HUES64 (cell line): ENCODE measurements around the gene SENP1.

Experiments
- H3K27ac ChIP-seq: 2 replicates; pipeline ENCODE4 v1.7.0; 2013; ENCODE audit warnings: low read depth, low read length, inconsistent platforms
- H3K27me3 ChIP-seq: 2 replicates; pipeline ENCODE4 v1.6.1; 2013; ENCODE audit warnings: mild to moderate bottlenecking, low read length; ENCODE audit not compliant: insufficient read depth
- H3K36me3 ChIP-seq: 2 replicates; pipeline ENCODE4 v1.6.1; 2013; ENCODE audit warnings: mild to moderate bottlenecking, low read length; ENCODE audit not compliant: insufficient read depth
- H3K4me1 ChIP-seq: 2 replicates; pipeline ENCODE4 v1.6.1; 2013; ENCODE audit warnings: mild to moderate bottlenecking, low read length, moderate library complexity; ENCODE audit not compliant: insufficient read depth
- H3K4me3 ChIP-seq: 2 replicates; pipeline ENCODE4 v1.5.1; 2013; ENCODE audit warnings: mild to moderate bottlenecking, low read length, moderate library complexity
- H3K9ac ChIP-seq: 2 replicates; pipeline ENCODE4 v1.6.1; 2013; ENCODE audit warnings: mild to moderate bottlenecking, low read depth, low read length
- H3K9me3 ChIP-seq: 2 replicates; pipeline ENCODE4 v1.6.1; 2013; ENCODE audit warnings: low read depth, low read length; ENCODE audit not compliant: insufficient read depth
- WGBS: fragments of 150-250, 120-280 bp; methylation state at CpG from one replicate; pipeline ENCODE4 v1.1.7; 2013; ENCODE audit warnings: missing lambda C conversion rate; 5-methylcytosine and 5-hydroxymethylcytosine counted together

SENP1 gene

DNA sequence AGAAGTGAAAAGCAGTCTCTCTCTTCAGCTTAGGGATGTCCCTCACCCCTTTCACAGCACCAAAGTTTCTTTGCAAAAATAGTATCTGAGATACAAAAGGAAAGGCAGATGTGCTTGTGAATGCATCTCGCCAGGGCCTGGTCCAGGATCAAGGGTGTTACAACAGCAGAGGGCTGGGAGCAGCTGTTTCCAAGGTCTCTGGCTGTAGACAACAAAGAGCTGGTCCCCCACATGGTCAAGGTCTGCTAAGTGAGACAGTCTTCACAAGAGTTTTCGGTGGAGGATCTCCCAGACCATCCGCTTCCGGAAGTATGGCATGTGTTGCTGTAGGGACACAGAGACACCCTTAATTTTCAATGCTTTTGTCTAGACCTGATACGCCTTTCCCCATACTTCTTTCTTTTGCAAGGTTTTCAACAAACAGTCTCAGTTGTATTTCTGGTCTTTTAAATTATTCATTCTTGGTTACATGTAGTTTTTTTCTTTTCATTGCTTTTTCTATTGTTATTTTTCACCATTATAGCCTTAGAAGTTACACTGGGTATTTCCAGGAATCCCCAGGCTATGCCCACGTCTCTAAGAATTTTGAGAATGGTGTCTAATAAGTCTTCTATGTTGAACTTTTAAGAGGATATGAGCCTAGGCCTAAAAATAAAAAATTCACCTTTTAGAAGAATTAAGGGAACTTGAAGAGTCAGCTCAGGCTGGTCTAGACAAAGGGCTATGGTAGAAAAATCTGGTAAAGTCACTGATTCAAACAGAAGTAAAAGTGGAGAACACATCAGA, 60.6 kb downstream of the SENP1 start:
- Histone ChIP-seq H3K27me3 (no peaks in the 10 kb centered on the region), H3K27ac (no peak overlapping the region), H3K9me3 (no peaks in the 10 kb centered on the region), H3K4me1 (no peaks in the 10 kb centered on the region), H3K9ac (no peak overlapping the region), H3K4me3 (no peak overlapping the region), H3K36me3 (peaks cover 67% of the 10 kb centered on the region)
- WGBS: 95% methylated on average over 6 of the region's 6 CpGs

GRCh38 chr12:48044396-48044795, 61.5 kb downstream of the SENP1 start:
- H3K27me3 ChIP-seq: 0 out of 2 replicates have a peak, but pooled peaks cover 4% of the 10 kb centered on the region
- H3K36me3 ChIP-seq: peaks cover 66% of the 10 kb centered on the region
- WGBS: 97% methylated on average over 7 of the region's 7 CpGs
- H3K27ac ChIP-seq: no peak overlapping the region
- H3K4me3 ChIP-seq: no peak overlapping the region
- no peaks in the 10 kb centered on the region for H3K9me3 ChIP-seq
- H3K9ac ChIP-seq: no peak overlapping the region
- H3K4me1 ChIP-seq: no peaks in the 10 kb centered on the region

DNA sequence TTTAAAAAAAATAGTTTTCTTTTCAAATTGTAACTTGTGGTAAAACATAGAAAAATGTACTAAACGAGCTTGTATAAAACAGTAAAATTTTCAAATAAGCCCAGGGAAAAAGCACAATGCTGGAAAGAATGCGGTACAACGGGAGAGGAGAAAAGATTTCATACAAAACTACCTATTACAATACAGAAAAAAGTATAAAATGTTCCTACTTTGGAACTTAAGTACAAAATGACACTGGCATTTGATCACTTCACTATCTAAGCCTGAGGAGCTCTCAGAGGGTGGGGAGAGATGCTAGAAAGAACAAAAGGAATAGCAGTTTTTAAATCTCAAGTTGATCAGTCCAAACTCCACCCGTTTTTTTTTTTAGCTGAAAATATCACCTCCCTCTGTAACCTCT, 62.1 kb downstream of the SENP1 start:
- H3K9ac ChIP-seq: no peak overlapping the region
- H3K36me3 ChIP-seq: peaks cover 60% of the 10 kb centered on the region
- H3K27me3 ChIP-seq: peaks cover 10% of the 10 kb centered on the region; the same call in 1 of the 2 replicates
- H3K4me1 ChIP-seq: no peaks in the 10 kb centered on the region
- H3K27ac ChIP-seq: no peak overlapping the region
- H3K9me3 ChIP-seq: no peaks in the 10 kb centered on the region
- H3K4me3 ChIP-seq: no peak overlapping the region
- WGBS: 84% methylated on average over 2 of the region's 4 CpGs

DNA sequence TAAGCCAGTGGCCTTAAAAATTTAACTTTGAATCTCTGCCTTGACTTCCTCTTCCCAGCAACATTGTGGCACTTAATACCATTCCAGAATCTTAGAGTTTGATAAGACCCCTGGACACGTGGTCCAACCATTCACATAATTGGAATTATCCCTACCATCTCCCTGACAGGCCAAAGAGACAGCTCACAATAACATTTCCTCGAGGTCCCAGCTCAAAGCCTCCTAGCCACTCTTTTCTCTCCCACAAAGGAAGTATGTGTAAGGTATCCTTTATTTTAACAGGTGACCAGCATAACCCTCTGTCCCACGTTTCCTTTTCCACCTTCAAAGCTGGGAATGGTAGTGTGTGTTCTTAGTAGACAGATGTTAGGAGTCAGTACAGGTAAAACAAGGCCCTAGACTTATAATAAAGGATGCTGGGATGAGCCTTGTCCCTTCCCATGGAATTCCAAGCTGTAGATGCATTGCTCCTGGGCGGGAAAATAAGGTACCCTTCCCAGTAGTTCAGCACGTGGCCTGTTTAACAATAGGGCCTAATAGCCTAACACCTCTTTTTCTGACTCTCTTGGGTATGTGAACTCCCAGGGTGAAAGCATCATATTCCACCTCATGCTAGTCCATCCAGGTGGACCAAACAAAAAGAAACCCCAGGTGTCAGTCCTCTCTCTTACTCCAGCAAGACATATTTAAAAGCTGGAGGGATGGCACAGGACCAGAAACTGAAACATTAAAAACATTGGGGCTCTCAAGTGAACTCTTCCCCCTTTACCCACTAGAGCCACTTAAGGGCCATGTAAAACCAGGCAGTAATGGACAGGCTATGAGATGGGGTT, 64.1 kb downstream of the SENP1 start:
- no peak overlapping the region for H3K9ac ChIP-seq
- peaks cover 40% of the 10 kb centered on the region for H3K36me3 ChIP-seq
- H3K4me1 ChIP-seq: peaks cover 15% of the 10 kb centered on the region
- no peak overlapping the region for H3K27ac ChIP-seq
- H3K9me3 ChIP-seq: no peaks in the 10 kb centered on the region
- 82% methylated on average over 4 of the region's 5 CpGs for WGBS
- peaks cover 22% of the 10 kb centered on the region; the same call in 1 of the 2 replicates for H3K27me3 ChIP-seq
- H3K4me3 ChIP-seq: no peak overlapping the region

DNA sequence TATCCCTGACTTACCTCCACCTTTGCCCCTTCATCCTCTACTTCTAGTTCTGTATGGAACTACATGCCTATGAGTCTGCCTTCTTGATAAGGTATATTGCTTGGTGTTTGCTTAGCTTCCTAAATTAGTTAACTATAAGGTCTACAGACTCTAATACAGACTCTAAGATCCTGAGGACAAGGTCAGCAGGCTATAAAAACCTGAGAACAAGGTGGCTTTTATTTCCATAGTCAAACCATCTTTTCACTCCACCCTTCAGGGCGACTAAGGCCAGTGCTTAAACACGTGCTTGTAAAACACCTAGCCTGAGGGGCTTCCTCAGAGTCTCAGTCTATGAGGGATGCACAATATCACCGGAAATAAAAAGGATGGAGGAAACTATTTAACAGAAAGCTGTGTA, 65.5 kb downstream of the SENP1 start:
- Histone ChIP-seq H3K9ac (no peak overlapping the region), H3K27ac (no peak overlapping the region), H3K9me3 (no peaks in the 10 kb centered on the region), H3K4me1 (peaks cover 19% of the 10 kb centered on the region), H3K27me3 (peaks cover 35% of the 10 kb centered on the region), H3K36me3 (peaks cover 26% of the 10 kb centered on the region), H3K4me3 (no peak overlapping the region)
- WGBS: 88% methylated on average over 3 of the region's 3 CpGs

GRCh38 chr12:48039151-48039550, 66.7 kb downstream of the SENP1 start:
- 95% methylated on average over 1 of the region's 1 CpG for WGBS
- Histone ChIP-seq H3K27me3 (peaks cover 47% of the 10 kb centered on the region), H3K27ac (no peak overlapping the region), H3K9me3 (no peaks in the 10 kb centered on the region), H3K9ac (no peak overlapping the region), H3K36me3 (peaks cover 15% of the 10 kb centered on the region), H3K4me1 (peaks cover 19% of the 10 kb centered on the region), H3K4me3 (no peak overlapping the region)

- Histone ChIP-seq H3K4me1 (peaks cover 19% of the 10 kb centered on the region), H3K4me3 (peak overlapping the region; percentile 36), H3K9ac (peak overlapping the region; percentile 72), H3K27me3 (peaks cover 58% of the 10 kb centered on the region), H3K27ac (peak overlapping the region; percentile 81), H3K36me3 (peaks cover 5% of the 10 kb centered on the region; the same call in 1 of the 2 replicates), H3K9me3 (no peaks in the 10 kb centered on the region)
- WGBS: 75% methylated on average over 5 of the region's 5 CpGs
Observed at GRCh38 chr12:48038085-48038484, 67.8 kb downstream of the SENP1 start.

- H3K4me1 ChIP-seq: peaks cover 19% of the 10 kb centered on the region
- 4% methylated on average over 8 of the region's 9 CpGs for WGBS
- H3K9ac ChIP-seq: peak overlapping the region; percentile 72
- H3K36me3 ChIP-seq: no peaks in the 10 kb centered on the region
- no peaks in the 10 kb centered on the region for H3K9me3 ChIP-seq
- peak overlapping the region; percentile 81 for H3K27ac ChIP-seq
- H3K27me3 ChIP-seq: peaks cover 65% of the 10 kb centered on the region
- peak overlapping the region; percentile 36 for H3K4me3 ChIP-seq
Observed at GRCh38 chr12:48037267-48037915, 68.5 kb downstream of the SENP1 start.

DNA sequence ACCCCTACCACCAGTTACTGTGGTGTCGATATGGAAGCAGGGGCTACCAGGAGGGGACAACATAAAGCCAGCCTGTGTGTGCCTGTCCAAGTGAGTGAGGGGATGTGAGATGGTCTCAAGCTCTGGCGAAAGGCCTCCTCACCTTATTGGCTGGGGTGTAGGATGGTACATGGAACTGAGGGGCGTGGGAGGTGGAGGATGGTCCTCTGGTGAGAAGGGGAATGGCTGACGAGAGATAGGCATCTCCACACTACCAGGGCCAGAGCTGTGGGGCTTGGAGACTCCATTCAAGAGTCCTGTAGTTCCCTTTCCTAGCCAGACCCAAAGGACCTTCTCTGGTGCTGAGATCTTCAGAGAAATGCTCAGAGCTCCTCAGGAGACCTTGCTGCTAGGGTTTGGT, 69.1 kb downstream of the SENP1 start:
- Histone ChIP-seq H3K4me3 (peak overlapping the region; percentile 17; the same call in 1 of the 2 replicates), H3K36me3 (no peaks in the 10 kb centered on the region), H3K27ac (peak overlapping the region; percentile 29), H3K9me3 (no peaks in the 10 kb centered on the region), H3K27me3 (peaks cover 71% of the 10 kb centered on the region), H3K9ac (peak overlapping the region; percentile 36; the same call in 1 of the 2 replicates), H3K4me1 (peaks cover 19% of the 10 kb centered on the region)
- WGBS: 92% methylated on average over 4 of the region's 4 CpGs

DNA sequence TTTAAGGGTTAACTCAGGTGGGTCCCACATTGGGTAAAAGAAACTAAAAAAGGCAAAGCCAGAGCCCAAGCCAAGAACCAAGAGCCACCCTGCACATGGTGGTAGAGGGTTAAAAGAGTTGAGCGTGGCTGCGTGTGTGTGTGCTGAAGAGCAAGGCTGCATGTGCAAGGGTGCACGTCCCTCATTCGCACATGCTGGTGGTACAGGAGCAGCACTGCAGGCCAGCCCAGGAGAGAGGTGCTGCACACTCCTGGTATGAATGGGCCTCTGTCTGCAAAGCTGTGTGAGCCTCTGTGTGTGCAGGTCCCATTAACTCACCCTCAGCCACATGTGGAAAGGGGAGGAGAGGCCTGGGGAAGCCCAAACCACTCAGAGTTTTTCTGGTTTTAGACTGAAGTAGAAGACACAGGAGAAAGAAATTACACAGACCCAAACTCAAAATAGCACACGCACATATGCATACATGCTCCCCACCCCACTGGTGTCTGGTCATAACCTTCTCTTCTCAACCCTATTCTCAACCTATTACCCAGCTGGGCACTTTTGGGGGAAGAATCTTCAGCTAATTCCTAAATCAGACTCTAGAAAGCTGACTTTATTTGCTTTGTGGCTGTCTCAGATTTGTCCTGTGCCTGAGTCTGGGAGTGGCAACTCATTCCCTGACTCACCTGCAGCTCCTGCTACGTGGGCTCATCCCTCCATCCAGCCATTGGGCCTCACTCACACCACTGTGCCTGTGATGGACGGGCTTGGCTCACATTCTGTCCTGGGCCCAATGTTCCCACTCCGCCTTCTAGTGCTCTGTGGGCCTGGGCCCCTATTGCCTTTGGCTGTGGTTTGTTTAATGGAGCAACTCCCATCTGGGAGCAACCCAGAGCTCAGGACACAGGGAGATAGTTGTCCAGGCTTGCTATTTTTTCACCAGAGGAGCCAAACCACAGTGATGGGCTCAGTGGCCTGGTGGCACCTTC, 70.8 kb downstream of the SENP1 start:
- no peaks in the 10 kb centered on the region for H3K36me3 ChIP-seq
- H3K4me3 ChIP-seq: no peak overlapping the region
- no peak overlapping the region for H3K27ac ChIP-seq
- peaks cover 88% of the 10 kb centered on the region for H3K27me3 ChIP-seq
- peaks cover 19% of the 10 kb centered on the region for H3K4me1 ChIP-seq
- no peaks in the 10 kb centered on the region for H3K9me3 ChIP-seq
- 90% methylated on average over 8 of the region's 8 CpGs for WGBS
- no peak overlapping the region for H3K9ac ChIP-seq
